GM19452 (cell line): Measurements from ENCODE around the gene DRAXIN.

ENCODE experiments used
- ATAC-seq: cut with Tn5 transposase; IDR thresholded peaks from one replicate; pipeline ENCODE4 v1.9.1; 2021; ENCODE audit not compliant: unreplicated experiment

The DRAXIN gene

GRCh38 chr1:11684070-11684469 is 7.4 kb upstream of the DRAXIN start:
- no peak for ATAC-seq

DNA sequence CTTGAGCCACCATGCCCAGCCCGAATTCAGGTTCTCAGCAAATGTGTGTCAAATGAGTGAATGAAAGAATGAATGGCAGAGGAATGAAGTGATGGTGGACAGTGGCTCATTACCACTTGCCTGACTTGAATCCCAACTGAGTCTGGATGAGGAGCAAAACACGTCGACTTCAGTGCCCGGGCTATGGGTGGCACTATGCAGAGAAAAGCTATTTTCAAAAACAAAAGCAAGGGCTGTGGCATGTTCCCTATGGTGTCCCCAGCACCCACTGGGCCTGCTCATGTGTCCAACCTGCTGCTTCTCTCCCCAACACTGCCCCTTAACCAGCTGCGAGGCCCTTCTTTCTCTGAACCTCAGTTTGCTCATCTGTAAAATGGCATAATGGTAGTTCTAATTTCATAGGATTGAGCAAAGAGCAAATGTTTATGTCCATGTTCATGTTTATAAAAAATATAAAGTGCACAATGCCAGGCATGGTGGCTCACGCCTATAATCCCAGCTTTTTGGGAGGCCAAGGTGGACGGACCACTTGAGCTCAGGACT is 6.2 kb upstream of the DRAXIN start:
- ATAC-seq, result no peak

DNA sequence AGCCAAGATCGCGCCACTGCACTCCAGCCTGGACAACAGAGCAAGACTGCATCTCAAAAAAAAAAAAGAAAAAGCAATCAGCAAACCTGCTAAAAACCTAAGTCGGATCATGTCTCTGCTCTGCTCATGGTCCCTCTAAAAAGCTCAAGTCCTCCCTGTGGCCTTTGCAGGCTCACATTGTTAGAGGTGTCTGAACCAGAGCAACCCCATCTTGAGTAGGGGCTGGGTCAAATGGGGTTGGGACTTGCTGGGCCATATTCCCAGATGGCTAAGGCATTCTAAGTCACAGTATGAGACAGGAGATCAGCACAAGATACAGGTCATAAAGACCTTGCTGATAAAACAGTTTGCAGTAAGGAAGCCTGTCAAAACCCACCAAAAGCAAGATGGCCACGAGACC is 3.0 kb upstream of the DRAXIN start:
- ATAC-seq, result no peak

DNA sequence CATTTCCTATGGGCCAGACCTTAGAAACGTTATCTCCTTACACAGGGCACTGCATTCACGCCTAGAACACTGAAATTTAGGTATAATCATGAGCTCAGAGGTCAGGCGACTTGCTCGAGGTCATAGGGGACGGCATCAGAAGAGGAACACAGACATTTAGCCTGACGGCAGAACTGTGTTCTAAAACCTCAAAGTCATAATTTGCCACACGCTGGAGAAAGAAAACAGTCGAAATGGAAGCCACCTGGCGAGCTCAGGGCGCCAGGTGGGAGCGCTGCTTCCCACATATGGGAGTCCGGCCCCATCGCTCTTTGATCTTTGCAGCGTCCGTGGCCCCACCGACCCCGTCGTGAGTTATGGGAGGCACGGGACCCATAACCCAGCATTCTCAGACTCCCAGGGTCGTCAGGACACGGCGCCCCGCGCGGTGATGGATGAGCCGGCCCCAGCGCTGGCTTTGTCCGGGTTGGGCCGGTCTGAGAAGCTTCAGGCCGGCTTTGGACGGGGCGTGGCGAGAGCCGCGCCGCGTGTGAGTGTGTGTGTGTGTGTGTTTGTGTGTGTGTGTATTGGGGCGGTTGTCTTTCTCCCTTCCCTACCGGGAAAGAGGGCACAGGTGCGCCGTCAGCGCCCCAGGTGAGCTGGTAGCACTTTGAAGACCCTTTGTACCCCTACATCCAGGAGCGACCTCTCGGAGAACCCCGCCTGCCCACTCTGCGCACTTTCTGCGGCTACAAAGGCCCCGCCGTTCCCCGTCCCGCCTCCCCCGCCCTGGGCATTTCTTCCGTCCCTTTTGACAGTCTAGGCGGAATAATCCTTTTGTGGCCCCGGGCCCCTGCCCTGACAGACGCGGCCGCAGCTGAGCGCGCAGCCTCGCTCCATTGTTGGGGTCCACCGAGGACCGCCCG is 861 bp upstream of the DRAXIN start:
- ATAC-seq, result no peak

- ATAC-seq, result no peak
These were observed 610 bp downstream of the DRAXIN start for GRCh38 chr1:11691928-11692711.

- no peak for ATAC-seq
These were observed 1.6 kb downstream of the DRAXIN start for GRCh38 chr1:11693024-11693590.

- no peak for ATAC-seq
These were observed 2.4 kb downstream of the DRAXIN start for GRCh38 chr1:11693917-11694316.

- ATAC-seq, result no peak
These were observed 4.4 kb downstream of the DRAXIN start for GRCh38 chr1:11695861-11696260.

GRCh38 chr1:11697188-11697892 is 5.8 kb downstream of the DRAXIN start:
- ATAC-seq, result no peak

GRCh38 chr1:11697893-11698210 is 6.3 kb downstream of the DRAXIN start:
- ATAC-seq, result no peak

DNA sequence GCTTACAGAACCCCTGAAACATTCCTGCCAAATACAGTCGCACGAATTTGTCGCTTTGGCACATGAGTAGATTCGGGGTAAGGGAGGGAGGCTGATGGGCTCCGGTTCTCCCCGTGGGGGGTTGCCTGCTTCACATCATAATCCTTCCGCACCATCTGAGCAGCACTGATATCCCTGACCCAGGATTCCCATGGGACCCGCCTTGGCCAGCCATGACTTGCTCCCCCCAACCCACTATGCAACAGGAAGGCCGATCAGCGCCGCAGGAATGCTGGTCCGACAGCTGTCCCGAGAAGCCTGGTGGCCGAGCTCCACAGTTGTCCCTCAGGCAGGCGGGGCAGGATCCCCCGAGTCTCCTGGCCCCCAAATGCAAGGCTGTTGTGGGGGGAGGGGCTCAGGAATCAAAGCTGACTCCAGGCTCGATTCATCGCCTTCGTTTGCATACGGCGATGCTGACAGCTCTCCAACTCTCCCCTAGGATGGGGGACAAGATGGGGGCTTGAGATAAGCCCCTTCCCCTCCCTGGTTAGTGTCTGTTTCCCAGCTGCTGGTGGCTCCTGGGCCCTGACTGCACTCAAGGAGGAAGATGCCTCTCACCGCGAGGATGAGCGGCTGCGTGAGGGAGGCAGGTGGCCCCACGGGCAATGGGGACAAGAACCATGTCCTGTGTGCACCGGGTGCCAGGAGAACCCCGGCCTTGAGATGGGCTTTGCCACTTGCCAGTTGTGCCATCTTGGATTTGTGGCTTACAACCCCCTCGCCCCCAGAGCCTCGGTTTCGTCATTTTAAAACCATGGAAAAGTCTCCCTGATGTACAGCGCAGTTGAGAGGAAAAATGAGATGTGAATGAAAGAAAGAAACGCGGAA is 9.3 kb downstream of the DRAXIN start:
- no peak for ATAC-seq

DNA sequence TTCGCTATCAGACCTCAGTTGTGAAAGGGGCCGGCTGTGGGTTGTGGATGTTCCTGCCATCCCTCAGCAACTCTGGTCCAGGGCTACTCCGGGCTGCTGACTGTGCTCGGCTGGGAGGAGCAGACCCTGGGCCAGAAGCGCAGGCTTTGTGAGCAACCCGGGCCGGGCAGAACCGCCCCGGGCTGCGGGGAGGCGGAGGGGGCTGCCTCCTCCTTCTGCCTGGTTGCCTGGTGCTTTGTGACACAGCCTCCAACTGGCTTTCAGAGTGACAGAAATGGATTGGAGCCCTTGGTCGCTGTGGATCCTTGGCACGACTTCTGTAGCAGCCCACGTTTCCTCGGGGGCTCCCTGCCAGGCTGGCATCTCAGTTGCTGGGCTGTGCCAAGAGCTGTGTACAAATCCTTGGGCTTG is 10.0 kb downstream of the DRAXIN start:
- no peak for ATAC-seq

DNA sequence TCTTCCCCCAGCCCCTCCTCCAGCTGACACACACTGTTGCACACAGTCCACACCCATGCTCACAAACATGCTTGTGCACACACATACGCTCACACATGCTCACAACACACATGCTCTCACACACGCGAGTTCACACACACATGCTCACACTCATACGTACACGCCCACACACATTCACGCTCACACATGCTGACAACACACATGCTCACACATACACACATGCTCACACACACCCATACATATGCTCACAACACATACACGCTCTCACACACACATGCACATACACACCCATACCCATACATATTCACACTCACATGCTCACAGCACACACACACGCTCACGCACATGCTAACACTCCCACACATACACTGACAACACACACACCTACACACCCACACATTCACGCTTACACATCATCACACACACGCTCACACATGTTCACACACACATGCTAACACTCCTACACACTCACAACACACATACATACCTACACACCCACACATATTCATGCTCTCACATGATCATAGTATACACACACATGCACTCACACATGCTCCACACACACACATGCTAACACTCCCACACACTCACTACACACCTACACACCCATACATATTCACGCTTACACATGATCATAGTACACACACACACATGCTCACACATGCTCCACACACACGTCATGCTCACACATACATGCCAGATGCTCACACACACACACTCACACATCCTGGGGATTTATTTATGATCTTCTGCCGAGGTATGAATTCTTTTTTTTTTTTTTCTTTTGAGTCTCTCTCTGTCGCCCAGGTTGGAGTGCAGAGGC is 10.7 kb downstream of the DRAXIN start:
- no peak for ATAC-seq

GRCh38 chr1:11703357-11704193 is 12.1 kb downstream of the DRAXIN start:
- no peak for ATAC-seq

DNA sequence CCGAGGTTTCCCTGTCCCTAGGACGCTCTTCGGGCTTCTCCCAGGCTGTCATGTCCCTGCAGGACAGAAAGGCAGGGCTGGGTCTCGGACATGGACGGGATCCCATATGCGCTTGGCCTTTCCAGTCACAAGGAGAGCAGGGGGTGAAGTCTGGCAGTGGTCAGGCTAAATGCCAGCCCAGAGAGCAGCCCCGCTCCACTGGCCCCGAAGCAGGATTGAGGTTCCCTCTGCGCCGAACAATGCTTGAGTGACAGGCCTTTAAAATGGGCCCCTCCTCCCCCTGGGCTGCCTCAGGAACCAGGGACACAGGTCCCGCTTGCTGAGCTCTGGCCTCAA is 12.7 kb downstream of the DRAXIN start:
- ATAC-seq, result no peak

DNA sequence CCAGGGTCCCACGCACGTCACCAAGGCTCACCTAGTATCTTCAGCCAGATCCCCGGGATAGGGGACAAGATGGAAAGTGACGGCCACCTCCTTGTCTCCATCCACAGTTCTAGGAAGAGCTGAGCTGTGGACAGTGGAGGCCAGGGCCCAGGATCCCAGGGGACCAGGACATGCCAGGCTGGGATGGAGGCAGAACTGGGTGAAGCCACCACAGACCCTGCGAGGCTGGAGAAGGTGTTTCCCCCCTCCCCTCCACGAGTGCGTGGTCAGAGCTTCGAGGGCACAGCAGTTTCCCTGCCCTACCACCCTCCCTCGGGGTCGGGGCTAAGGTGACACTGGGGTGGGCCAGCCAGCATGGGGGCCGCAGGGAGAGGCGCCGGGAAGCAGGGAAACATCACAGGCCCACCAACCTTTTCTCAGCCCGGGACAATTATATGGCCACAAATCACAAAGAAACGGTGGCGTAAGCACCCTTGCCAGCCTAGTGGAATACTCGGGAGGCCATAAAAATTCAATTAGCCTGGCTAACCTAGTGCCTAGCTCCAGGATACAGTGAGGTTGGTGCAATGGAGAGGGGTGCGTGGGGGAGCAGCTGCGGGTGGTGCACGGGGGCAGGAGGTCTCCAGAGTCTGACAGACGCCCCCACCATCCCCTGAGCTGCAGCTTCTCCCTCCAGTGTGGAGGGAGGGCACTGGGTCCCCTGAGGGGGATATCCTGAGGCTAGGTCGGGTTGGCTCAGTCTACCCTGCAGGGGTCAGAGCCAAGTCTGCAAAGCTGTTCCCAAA is 13.4 kb downstream of the DRAXIN start:
- no peak for ATAC-seq

DNA sequence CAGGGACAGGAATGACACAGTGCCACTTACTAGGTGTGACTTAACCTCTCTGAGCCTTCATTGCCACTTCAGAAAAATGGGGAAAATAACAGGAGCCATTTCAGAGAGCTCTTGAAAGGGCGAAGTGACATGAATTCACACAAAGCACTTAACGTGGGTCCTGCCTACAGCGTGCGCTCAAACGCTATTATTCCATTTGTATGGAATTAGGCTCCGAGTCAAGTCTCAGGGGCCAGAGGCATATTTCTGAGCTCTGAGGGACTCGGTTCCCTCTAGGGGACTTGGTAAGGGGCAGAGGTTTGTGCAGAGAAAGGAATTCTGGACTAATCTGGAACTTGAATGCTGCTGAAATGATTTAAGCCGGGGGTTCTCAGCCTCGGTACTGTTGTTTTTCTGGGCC is 14.1 kb downstream of the DRAXIN start:
- no peak for ATAC-seq

GRCh38 chr1:11706292-11706691 is 14.8 kb downstream of the DRAXIN start:
- no peak for ATAC-seq
